22Rv1 (cell line): ENCODE data around the gene SNX9.

ENCODE experiments used
- CTCF ChIP-seq: fragments of 450-650 bp; IDR thresholded peaks from 2 replicates; pipeline ENCODE4 v1.5.1; 2017; ENCODE audit warnings: mild to moderate bottlenecking
- ZFX ChIP-seq: fragments of 450-650 bp; IDR thresholded peaks from 2 replicates; pipeline ENCODE4 v1.6.1; 2017; ENCODE audit warnings: antibody characterized with exemption, borderline replicate concordance

- TF ChIP-seq CTCF: no peak
- TF ChIP-seq ZFX: no peak
Observed at GRCh38 chr6:157982563-157983405, 159.7 kb downstream of the SNX9 start.
